Peyer's patch (tissue), 4 donors: ENCODE measurements around the gene RIPPLY3. TPM values are rescaled to one million over a fixed set of nuclear protein-coding genes. Genes with fewer than 3 reads are reported as not detected.
"Not testable (repeated sequence)": the region's sequence is repeated elsewhere in the genome, so short reads cannot be mapped to it uniquely, and the experiment has no call there.

Source experiments
- DNase-seq, 3 donors: peaks; one replicate each; pipeline ENCODE4 v3.0.0-alpha.2; 2017 to 2019
- H3K27ac ChIP-seq, 4 donors: fragments of 200-600 bp; sonication (generic); one replicate each; pipeline ENCODE4 v1.5.1; 2016 to 2019
- H3K27me3 ChIP-seq, 2 donors: fragments of 200-600 bp; sonication (generic); one replicate each; pipeline ENCODE4 v1.5.1; 2019
- H3K36me3 ChIP-seq, 3 donors: fragments of 200-600 bp; sonication (generic); one replicate each; pipeline ENCODE4 v1.5.1; 2016 to 2019
- H3K4me1 ChIP-seq, 4 donors: fragments of 200-600 bp; sonication (generic); one replicate each; pipeline ENCODE4 v1.5.1; 2016 to 2019
- H3K4me3 ChIP-seq, 4 donors: fragments of 200-600 bp; sonication (generic); 1 replicate in 3 of 4; 2 replicates in 1 of 4; pipeline ENCODE4 v1.5.1; 2016 to 2019; ENCODE audit warnings: mild to moderate bottlenecking in 1 of 4
- H3K9me3 ChIP-seq, 4 donors: fragments of 200-600 bp; sonication (generic); one replicate each; pipeline ENCODE4 v1.5.1; 2016 to 2019; ENCODE audit warnings: mild to moderate bottlenecking in 1 of 4
- POLR2A ChIP-seq, 2 donors: fragments of 450-650 bp; IDR thresholded peaks; one replicate each; pipeline ENCODE4 v1.5.1; 2017; ENCODE audit warnings: antibody characterized with exemption in 2 of 2, mild to moderate bottlenecking in 2 of 2, moderate library complexity in 2 of 2
- total RNA-seq, 4 donors: library from RNA; depleted of rRNA; stranded (reverse); fragments of >200 nt; gene quantifications; one replicate each; pipeline ENCODE4 v1.1.0, GENCODE V29; 2016
- TF ChIP-seq, protein P1 (sequence below), 6 experiments: fragments of 450-650 bp in 4 of 6; fragments of 200-600 bp in 2 of 6; sonication (generic) in 1 of 6; IDR thresholded peaks; one replicate each; pipeline ENCODE4 v1.5.1; 2017 to 2019; ENCODE audit warnings: antibody characterized with exemption in 6 of 6, mild to moderate bottlenecking in 3 of 6, moderate library complexity in 1 of 6

RIPPLY3 gene
- total RNA-seq, 4 donors from 2014 or later, result 0.54 to 3.3 TPM; not detected in 2

DNA sequence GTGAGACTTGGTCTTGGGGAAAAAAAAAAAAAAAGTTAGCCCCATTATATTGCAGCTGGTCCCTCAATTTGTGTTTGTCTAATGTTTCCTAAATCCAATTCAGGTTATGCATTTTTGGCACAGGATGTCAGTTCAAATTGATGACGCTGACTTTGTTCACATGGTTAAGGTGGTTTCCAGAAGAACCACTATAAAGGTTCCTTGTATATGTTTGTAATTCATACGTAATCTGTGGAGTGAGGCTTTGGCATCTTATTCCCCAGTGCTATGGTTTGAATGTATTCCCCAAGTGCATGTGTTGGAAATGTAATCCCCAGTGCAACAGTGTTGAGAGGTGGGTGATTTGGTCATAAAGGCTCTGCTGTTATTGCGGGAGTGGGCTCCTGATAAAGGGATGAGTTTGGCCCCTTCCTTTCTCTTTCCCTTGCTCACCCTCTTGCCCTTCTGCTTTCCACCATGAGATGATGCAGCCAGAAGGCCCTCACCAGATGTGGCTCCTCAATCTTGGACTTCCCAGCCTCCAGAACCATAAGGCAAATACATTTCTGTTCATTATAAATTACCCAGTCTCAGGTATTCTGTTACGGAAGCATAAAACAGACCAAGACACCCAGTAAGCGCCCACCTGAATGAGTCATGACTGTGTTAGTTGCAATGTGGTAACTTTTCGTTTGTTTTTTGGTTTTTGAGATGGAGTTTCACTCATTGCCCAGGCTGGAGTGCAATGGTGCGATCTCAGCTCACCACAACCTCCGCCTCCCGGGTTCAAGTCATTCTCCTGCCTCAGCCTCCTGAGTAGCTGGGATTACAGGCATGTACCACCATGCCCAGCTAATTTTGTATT, 20.5 kb upstream of the RIPPLY3 start:
- H3K4me3 ChIP-seq, result no peak overlapping the region
- no peaks in the 10 kb centered on the region for H3K36me3 ChIP-seq
- H3K27ac ChIP-seq, result no peak overlapping the region
- no peaks in the 10 kb centered on the region for H3K9me3 ChIP-seq
- no peaks in the 10 kb centered on the region for H3K27me3 ChIP-seq
- peaks cover 0 to 5% (median 2%) of the 10 kb centered on the region in 4 donors for H3K4me1 ChIP-seq
- no peak for TF ChIP-seq POLR2A (IDR thresholded peaks at IDR 0.05)
- TF ChIP-seq, protein P1, sequence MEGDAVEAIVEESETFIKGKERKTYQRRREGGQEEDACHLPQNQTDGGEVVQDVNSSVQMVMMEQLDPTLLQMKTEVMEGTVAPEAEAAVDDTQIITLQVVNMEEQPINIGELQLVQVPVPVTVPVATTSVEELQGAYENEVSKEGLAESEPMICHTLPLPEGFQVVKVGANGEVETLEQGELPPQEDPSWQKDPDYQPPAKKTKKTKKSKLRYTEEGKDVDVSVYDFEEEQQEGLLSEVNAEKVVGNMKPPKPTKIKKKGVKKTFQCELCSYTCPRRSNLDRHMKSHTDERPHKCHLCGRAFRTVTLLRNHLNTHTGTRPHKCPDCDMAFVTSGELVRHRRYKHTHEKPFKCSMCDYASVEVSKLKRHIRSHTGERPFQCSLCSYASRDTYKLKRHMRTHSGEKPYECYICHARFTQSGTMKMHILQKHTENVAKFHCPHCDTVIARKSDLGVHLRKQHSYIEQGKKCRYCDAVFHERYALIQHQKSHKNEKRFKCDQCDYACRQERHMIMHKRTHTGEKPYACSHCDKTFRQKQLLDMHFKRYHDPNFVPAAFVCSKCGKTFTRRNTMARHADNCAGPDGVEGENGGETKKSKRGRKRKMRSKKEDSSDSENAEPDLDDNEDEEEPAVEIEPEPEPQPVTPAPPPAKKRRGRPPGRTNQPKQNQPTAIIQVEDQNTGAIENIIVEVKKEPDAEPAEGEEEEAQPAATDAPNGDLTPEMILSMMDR (IDR thresholded peaks at IDR 0.05), result no peak
- no peak for DNase-seq

DNA sequence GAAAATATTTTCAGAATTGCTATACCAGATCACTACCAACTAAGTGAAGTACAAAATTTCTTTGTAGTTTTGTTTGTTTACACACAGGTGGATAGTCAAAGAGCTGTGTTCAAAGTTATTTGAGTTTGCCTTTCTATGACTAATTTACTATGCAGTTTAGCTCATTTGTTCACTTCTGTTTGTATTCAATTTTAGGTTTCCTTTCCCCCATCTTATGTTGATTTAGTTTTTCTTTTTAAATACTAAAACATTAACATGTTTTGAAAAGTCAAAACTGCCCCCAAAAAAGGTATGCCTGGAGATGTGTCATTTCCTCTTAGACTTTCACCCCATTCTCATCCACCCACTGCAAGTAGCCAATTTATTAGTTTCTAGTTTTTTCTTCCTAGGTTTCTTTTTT, 18.7 kb upstream of the RIPPLY3 start:
- no peak for DNase-seq
- Histone ChIP-seq H3K36me3 (no peaks in the 10 kb centered on the region), H3K4me1 (peaks cover 0 to 5% (median 2%) of the 10 kb centered on the region in 4 donors), H3K27ac (no peak overlapping the region), H3K27me3 (no peaks in the 10 kb centered on the region), H3K4me3 (no peak overlapping the region), H3K9me3 (no peaks in the 10 kb centered on the region)
- no peak for TF ChIP-seq POLR2A (IDR thresholded peaks at IDR 0.05)
- TF ChIP-seq, protein P1 (IDR thresholded peaks at IDR 0.05), result no peak

DNA sequence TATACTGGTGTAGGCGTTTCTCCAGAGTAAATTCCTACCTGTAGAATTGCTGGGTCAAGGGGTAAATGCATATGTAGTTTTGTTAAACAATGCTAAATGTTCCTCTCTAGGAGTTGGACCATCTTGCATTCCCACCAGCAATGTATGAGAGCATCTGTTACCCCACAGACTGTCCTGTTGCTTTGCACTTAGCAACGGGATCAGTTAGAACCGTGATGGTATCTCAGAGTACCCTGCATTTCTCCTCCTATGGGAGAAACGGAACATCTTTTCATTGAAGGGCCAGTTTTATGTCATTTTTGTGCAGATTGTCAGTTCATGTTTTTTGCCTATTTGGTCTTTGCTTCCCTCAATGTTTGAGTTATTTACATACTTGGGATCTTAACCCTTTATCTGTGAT, 18.0 kb upstream of the RIPPLY3 start:
- Histone ChIP-seq H3K9me3 (no peaks in the 10 kb centered on the region), H3K27ac (no peak overlapping the region), H3K36me3 (no peaks in the 10 kb centered on the region), H3K4me1 (peaks cover 0 to 5% (median 2%) of the 10 kb centered on the region in 4 donors), H3K27me3 (no peaks in the 10 kb centered on the region), H3K4me3 (no peak overlapping the region)
- DNase-seq, result no peak
- TF ChIP-seq, protein P1 (IDR thresholded peaks at IDR 0.05), result no peak
- no peak for TF ChIP-seq POLR2A (IDR thresholded peaks at IDR 0.05)

DNA sequence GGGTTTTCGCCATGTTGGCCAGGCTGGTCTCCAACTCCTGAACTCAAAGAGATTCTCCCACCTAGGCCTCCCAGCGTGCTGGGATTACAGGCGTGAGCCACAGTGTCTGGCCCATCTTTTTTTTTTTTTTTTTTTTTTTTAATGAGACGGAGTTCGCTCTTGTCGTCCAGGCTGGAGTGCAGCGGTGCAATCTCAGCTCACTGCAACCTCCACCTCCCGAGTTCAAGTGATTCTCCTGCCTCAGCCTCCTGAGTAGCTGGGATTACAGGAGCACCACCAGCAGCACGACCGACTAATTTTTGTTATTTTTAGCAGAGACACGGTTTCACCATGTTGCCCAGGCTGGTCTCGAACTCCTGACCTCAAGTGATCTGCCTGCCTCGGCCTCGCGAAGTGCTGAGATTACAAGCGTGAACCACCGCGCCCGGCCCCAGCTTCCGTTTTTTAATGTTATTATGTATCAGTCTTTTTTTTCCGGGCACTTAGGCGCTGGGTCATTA, 17.3 kb upstream of the RIPPLY3 start:
- DNase-seq, H3K36me3 ChIP-seq, H3K9me3 ChIP-seq, H3K4me1 ChIP-seq, H3K27me3 ChIP-seq: not testable (repeated sequence)
- H3K4me3 ChIP-seq, result peak overlapping the region; percentile 53 to 86 (median 72)
- H3K27ac ChIP-seq, result peak overlapping the region; percentile 71 to 96 (median 86)

DNA sequence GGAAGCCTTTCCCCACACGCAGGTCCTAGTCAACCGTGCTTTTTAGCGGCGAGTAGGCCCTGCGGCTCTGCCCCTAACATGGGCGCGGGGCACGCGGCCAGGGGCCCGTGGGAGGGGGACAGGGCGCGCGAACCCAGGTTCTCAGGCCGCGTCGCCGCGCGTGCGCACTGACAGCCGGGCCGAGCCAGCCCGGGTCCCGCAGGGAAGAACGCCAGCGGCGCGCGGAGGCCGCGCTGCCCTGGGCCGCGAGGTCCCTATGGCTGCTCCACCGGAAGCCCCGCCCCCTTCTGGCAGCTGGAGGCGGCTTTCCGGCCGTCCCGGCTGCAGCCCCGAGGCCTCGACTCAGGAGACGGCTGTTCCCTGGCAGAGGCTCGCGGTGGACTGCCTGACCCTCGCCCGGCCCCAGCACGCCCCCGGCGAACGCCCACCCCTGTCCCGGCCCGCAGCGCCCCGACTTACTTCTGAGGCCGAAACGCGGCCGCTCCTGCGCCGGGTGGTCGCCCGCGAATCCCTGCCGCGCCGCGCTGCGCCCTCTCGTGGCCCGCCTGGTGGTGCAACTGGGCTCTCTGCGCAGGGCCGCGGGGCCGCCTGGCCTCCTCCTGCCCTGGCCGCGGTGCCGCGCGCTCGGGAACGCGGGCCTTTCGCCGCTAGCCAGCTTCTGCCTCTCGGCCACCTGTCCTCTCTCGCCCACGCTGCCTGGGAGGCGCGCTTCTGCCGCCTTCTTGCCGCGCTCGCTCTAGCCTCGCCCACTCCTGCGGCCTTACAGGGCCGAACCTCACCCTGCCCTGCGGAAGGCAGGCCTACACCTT, 16.6 kb upstream of the RIPPLY3 start:
- H3K4me3 ChIP-seq, result peak overlapping the region; percentile 53 to 86 (median 72)
- H3K9me3 ChIP-seq, result no peaks in the 10 kb centered on the region
- H3K36me3 ChIP-seq, result no peaks in the 10 kb centered on the region
- peak overlapping the region; percentile 71 to 96 (median 86) for H3K27ac ChIP-seq
- peaks cover 0 to 5% (median 2%) of the 10 kb centered on the region in 4 donors for H3K4me1 ChIP-seq
- TF ChIP-seq, protein P1 (IDR thresholded peaks at IDR 0.05), result peak; percentile 81 to 96 (median 90)
- TF ChIP-seq POLR2A (IDR thresholded peaks at IDR 0.05), result peak; percentile 27 to 33
- no peaks in the 10 kb centered on the region for H3K27me3 ChIP-seq
- DNase-seq, result peak; percentile 89 to 97 (median 96)
